GM21576 (cell line): ENCODE results near the gene B3GNT9.

ENCODE experiments used
- ATAC-seq: cut with Tn5 transposase; IDR thresholded peaks from one replicate; pipeline ENCODE4 v1.9.1; 2021; ENCODE audit warnings: mild to moderate bottlenecking, moderate library complexity; ENCODE audit not compliant: unreplicated experiment

The B3GNT9 gene

GRCh38 chr16:67169011-67169451, 18.2 kb upstream of the B3GNT9 start:
- ATAC-seq = no peak

- ATAC-seq = no peak
Observed at GRCh38 chr16:67167588-67167987, 16.8 kb upstream of the B3GNT9 start.

DNA sequence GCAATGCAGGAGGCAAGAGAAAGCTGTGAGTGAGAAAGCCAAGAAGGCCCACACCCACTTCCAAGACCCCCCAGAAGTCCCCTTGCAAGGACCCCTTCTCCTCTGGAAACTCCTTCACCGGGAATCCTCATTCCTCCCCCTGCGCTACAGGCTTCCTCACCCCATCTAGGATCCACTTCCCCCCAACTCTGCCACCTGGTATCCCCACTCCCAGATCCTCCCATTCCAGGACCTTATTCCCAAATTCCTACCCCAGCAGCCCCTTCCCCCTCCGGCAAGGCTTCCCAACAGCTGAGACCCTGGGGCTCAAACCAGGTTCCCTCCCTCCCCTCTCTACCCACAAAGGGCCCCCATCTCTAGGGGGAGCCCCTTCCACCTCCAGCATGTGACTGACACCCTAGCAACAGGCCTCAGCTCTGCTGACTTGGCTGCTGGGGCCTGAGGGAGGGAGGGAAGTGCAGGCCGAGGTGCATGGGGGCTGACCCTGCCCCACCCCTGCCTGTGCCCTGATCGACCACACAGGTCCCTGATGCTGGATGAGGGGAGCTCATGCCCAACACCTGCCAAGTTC, 15.9 kb upstream of the B3GNT9 start:
- no peak for ATAC-seq

DNA sequence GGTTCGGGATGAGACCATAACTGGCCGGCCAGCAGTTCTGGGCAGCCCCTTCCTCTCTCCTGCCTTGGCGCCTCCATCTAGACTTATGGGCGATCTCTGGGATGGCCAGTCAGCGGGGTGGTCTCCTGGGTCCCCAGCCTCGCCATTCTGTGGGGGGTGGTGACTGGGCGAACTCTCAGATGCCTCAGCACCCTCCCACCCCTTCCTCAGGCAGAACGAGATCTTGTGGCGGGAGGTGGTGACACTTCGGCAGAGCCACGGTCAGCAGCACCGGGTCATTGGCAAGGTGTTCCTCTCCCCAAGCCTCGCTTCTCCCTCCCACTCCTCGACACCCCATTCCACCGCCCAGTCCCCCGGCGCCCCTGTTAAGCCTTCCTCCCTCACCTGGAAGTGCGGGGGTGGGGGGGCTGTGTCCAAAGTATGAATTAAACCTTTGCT, 15.3 kb upstream of the B3GNT9 start:
- ATAC-seq = no peak

GRCh38 chr16:67165121-67166078, 14.6 kb upstream of the B3GNT9 start:
- no peak for ATAC-seq

DNA sequence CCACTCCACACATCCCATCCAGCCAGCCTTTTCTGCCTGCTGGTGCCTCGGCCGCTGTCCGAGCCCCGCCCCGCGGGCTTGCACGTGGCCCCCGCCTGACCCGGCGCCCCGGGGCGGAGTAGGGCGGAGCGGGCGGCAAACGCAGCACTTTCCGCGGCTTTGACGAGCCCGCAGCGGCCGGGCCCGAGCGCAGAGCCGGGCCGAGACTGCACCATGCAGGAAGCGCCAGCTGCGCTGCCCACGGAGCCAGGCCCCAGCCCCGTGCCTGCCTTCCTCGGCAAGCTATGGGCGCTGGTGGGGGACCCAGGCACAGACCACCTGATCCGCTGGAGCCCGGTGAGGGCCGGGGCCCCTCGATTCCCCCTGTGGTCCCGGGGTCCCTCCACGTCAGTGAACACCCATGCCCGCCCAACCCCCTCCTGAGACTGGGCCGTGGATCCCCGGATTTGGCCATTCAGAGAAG, 13.8 kb upstream of the B3GNT9 start, which contains the start of gene HSF4:
HSF4 (plus strand) TSS at position 147 of the 463 bp plus-strand sequence; CDS start at position 214, 67 bp downstream.
- ATAC-seq = no peak

GRCh38 chr16:67163999-67164558, 13.3 kb upstream of the B3GNT9 start:
- no peak for ATAC-seq

- no peak for ATAC-seq
Observed at GRCh38 chr16:67163164-67163998, 12.6 kb upstream of the B3GNT9 start.

DNA sequence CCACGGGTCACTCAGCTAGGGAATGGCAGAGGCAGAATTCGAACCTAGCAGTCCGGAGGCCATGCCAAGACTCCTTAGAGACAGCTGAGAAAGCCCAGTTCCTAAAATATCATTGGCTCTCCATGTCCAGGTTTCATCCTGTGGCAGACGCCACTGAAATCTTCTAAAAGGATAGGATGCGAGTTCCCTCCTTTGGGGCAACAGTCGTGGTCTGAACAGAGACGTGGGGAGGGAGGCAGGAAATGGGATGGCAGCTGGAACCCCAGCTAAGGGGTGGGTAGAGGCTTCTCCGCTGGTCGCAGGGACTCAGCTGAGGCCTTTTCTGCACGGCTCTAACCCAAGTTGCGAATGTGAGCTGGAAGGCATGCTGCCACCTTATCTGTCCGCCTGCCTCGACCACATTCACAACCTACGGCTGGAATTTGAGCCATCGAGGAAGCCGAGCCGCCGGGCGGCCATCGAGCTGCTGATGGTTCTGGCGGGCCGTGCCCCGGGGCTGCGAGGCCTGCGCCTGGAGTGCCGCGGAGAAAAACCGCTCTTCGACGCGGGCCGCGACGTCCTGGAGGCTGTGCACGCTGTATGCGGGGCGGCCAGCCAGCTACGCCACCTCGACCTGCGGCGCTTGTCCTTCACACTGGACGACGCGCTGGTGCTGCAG, 11.8 kb upstream of the B3GNT9 start:
- ATAC-seq = no peak

- ATAC-seq = no peak
Observed at GRCh38 chr16:67161595-67162058, 10.8 kb upstream of the B3GNT9 start.

- peak; percentile 44 for ATAC-seq
Observed at GRCh38 chr16:67158637-67159600, 8.1 kb upstream of the B3GNT9 start.

DNA sequence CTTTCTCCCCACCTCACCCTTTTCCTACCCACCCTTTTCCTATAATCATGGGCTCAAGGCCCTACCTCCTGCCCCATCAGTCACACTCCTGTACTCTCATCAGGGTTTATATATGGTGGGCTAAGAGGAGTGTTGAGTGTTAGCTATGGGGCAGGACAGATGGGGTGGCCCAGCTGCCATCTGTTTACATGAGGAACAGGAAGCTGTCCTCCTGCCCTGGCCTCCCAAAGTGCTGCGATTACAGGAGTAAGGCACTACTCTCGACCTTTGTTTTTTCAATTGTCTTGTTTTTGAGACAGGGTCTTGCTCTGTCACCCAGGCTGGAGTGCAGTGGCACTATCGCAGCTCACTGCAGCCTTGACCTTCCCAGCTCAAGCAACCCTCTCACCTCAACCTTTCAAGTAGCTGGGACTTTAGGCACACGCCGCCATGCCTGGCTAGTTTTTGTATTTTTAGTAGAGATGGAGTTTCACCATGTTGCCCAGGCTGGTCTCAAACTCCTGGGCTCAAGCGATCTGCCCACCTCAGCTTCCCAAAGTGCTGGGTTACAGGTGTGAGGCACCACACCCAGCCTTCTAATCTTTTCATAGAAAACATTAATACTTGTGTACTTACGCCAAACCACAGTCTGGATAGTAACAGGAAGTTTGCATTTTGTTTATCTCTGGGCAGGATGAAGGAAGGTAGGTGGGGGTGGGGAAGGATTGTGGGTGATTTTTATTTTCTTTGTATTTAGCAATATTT, 7.3 kb upstream of the B3GNT9 start:
- no peak for ATAC-seq

DNA sequence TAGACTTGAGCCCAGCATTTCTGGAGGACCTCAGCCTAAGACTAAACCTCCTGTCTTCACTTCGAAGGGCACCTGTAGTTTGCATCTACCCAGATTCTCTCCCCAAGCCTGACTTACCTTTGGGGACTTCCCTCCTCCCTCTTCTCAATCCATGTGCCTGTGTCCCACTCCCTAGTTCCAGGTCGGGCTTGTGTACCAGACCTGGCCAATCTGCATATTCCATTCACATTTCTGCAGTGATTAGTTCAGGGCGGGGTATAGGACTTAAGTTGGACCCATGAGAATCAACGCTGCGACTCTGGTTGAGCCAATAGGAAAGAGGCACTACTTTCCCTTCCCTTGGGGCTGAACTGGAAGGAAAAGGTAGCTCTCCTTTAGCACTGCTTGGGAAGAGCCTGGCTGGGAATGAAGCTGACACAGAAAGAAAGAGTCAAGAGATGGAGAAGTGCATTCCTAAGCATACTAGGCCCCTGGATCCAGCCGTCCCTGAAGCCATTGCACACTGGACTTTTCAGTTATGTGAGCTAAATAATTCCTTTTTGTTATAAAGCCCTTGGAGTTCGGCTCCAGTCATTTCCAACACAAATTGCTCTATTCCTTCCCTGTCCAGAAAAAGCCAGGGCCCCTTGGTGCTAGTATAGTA, 6.4 kb upstream of the B3GNT9 start:
- no peak for ATAC-seq

- ATAC-seq = no peak
Observed at GRCh38 chr16:67156143-67156844, 5.5 kb upstream of the B3GNT9 start.

GRCh38 chr16:67155295-67156142, 4.7 kb upstream of the B3GNT9 start:
- no peak for ATAC-seq

GRCh38 chr16:67154578-67155294, 3.9 kb upstream of the B3GNT9 start:
- no peak for ATAC-seq
